ENCODE data around the gene ST3GAL4. TPM values are rescaled to one million over a fixed set of nuclear protein-coding genes. Genes with fewer than 3 reads are reported as not detected.

Gene ST3GAL4
- polyA plus RNA-seq, 5 donors: 29.4 to 38.5 (median 36.1) TPM

DNA sequence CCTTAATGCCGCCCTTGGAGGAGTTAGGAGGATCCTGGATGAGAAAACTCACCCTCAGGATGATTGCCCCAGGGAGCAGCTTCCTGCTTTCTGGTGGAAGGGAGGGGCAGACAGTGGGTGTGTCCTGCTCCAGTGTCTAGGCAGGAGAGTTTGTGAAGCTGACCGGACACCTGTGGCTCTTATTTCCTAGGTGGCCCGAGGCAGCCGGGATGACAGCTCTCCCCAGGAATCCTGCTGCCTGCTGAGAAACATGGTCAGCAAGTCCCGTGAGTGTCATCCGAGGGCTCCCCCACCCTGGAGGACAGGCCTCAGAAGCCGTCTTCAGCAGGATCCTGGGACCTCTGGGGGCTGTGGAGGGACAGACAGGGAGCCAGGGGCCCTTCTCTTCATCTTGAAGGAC, 50.4 kb downstream of the ST3GAL4 start:
- no peak for DNase-seq

DNA sequence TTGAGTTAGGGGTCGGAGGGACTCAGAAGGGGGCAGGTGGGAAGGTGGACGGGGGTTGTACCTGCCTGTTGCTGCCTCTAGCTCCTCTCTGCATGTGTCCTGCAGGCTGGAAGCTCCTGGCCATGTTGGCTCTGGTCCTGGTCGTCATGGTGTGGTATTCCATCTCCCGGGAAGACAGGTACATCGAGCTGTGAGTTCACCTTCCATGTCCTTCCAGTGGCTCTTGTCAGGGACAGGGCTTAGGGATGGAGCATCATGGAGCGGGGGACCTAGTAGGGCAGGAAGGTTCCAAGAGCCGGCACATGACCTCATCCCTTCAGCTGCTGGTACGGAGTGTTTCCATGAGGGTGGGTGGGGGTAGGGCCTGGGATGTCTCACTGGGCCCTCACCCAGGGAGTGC, 50.9 kb downstream of the ST3GAL4 start:
- DNase-seq: no peak

DNA sequence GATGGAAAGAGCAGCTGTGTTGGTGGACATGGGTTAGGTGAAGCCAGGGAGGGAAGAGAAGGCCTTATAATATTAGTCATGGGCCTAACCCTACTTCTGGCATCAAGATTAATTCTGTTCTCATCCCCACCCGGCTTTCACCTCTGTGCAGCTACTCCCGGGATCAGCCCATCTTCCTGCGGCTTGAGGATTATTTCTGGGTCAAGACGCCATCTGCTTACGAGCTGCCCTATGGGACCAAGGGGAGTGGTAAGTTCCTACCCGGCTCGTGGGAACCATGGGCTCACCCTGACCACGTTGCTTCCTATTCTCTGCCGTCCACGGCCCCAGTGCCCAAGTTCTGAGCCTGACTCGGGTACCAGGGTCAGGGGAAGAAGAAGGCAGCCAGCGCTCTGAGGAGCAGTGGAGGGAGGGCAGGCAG, 51.6 kb downstream of the ST3GAL4 start:
- DNase-seq: no peak

DNA sequence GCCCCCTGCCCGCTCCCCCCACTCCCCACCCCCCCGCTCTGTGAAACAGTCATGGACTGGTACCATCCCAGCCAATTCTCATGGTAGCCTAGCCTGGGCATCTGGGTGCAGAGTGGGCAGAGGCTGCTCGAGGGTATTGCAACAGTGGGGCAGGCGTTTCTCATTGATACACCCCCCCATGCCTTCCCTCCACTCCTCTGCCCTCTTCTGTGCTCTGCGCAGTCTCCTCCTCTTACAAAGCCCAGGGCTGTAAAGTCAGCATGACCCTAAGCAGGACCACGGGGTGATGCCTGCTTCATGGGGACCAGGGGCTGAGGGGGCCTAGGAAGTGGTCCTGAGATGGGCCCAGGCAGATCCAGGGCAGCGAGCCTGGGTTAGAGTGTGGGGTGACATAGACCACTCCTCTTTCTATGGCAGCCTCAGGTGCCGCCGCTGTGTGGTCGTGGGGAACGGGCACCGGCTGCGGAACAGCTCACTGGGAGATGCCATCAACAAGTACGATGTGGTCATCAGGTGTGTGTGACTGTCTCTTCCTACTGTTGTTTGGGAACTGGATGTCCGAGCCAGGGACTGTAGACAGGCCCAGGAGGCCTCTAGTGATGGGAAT, 52.3 kb downstream of the ST3GAL4 start:
- DNase-seq: no peak

DNA sequence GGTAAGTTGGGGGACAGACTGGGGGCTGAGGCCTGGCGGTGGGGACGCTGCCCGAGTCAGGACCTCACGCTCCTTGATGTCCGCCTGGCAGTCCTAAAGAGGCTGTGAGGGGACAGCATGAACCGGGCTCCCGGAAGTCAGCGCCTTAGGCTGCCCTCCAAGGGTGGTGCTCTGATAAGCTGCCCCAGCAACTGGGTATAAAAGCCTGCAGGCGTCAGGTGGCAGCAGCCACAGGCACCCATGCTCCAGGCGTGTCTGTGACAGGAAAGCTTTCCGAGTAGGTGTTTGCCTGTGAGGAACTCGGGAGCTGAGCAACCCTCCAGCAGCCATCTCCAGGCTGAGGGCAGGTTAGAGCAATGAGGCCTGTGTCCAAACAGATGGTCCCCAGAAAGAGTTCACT, 53.0 kb downstream of the ST3GAL4 start:
- no peak for DNase-seq

DNA sequence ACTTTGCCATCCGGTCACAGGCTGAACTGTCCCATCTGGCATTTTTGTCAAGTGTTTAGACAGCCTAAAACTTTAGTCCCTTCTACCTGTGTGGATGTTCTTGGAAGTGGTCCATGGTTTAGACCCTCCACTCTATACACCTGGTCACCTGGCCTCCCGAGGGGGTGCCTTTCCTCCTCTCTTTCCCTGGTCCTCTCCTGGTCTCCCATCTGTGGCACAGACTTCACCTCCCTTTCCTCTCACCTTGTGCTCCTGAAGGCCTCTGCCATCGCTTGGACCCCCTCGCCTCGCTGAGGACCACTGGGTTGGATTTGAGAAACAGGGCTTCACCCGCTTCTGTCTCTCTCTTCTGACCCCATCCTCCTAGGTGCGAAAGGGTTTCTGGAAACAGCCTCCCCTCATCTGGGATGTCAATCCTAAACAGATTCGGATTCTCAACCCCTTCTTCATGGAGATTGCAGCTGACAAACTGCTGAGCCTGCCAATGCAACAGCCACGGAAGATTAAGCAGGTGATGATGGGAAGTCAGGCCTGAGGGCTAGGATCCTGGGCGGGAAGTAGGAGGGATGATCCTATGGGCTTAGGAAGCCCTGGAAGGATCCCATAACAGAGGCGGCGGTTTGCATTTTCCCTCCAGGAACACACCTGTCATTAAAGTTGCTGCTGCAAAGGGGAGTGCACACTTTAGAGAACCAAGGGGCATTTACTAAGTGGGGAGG, 53.6 kb downstream of the ST3GAL4 start:
- no peak for DNase-seq

DNA sequence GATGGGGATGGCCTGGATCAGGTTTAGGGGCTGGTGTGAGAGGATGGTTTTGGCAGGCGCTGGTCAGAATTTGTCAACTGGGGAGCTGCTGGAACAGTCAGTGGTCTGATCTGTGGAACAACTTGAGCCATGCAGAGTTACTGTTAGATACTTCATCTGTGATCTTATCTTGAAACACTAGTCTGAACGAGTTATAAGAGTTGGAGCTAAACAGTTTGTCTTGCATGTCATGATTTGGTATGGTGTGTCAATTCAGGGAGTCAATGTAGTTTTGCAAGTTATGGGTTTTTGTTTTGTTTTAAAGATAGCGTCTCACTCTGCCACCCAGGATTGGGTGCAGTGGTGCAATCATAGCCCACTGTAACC, 54.1 kb downstream of the ST3GAL4 start:
- DNase-seq: no peak

DNA sequence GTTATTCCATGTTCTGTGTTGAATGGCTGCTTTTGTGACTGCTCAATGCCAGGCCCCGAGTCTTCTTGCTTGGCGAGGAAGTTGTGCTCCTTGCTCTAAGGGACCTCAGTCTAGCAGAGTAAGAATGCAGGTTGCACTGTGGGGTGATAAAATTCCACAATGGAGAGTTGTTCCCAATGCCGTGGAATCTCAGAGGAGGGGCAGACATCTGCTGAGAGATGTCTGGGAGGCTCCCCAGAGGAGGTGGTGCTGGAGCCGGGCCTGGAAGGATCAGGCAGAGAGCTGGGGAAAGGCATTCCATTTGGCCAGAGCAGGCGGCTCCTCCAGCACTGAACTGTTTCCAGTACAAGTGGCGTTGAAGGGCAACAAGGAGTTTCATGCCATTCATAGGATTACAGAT, 55.2 kb downstream of the ST3GAL4 start:
- no peak for DNase-seq

DNA sequence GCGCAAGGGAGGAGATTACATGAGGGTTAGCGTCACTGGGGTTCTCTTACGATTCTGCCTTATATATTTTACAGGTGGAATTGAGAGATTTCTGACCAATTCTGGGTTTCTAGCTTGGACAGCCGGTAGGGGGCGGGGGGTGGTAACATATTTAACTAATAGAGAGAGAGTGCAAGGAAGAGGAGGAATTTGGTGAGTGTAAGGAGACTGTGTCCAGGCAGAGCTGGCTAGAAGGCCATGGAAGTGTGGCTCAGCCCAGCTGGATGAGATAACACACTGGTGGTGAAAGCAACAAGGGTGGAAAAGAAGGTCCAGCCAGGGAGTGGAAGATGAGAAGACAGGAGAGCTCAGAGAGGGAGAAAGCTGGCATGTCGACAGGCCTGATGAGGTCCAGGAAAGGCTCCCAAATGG, 56.5 kb downstream of the ST3GAL4 start:
- DNase-seq: no peak

DNA sequence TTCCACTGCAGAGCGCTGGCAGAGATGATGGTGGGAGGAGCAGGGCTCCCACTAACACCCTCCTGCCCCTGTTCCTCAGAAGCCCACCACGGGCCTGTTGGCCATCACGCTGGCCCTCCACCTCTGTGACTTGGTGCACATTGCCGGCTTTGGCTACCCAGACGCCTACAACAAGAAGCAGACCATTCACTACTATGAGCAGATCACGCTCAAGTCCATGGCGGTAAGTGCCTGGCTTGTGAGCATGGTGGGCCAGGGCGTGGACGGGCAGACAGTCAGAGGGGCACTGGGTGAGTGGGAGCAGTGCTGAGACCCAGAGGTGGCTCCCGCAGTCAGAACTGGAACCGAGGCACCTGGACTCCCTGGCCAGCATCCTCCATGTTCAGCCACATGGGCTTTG, 57.9 kb downstream of the ST3GAL4 start:
- no peak for DNase-seq

DNA sequence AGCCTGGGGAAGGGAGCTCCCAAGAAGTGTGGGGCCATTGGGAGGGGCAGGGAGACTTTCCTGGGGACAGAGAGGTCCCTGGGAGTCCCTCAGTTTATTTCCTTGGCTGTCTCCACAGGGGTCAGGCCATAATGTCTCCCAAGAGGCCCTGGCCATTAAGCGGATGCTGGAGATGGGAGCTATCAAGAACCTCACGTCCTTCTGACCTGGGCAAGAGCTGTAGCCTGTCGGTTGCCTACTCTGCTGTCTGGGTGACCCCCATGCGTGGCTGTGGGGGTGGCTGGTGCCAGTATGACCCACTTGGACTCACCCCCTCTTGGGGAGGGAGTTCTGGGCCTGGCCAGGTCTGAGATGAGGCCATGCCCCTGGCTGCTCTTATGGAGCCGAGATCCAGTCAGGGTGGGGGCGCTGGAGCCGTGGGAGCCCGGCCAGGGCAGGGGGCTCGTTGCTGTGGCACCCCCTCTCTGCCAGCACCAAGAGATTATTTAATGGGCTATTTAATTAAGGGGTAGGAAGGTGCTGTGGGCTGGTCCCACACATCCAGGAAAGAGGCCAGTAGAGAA, 58.4 kb downstream of the ST3GAL4 start:
- no peak for DNase-seq

DNA sequence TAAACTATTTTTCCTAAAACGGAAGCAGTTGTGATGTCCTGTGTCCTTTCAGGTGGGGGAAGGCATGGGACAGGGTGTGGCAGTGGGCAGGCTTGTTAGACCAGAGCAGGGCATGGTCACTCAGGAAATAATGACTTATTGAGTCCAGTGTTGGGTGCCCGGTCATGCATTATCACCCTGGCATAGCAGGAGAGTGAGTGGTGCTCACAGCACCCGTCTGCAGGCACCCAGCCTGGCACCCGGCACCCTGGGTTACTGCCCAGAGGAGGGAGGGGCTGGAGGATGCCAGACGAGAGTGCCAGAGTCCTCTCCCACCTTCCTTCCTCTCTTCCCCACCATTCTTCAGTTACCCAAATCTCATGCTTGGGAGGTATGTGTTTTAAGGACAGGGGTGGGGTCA, 59.1 kb downstream of the ST3GAL4 start:
- no peak for DNase-seq

DNA sequence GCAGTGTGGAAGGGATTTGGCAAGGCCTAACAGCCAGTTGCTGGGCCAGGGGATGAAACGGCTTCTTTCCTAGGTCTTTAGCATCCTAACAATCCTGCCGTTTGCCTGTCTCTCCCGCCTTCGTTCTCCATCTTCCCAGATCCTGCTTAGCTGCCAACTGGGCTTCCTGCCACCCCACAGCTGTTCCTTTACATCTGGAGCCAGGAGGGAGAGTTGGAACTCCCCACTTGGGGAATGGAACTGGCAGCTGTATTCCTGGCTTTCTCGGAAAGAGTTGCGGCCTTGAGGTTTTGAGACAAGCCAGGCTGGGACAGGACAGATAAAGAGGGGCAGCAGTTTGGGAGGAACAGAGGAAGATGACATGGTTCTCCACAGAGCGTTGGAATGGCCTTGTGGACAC, 59.6 kb downstream of the ST3GAL4 start:
- DNase-seq: peak; percentile 94 to 97

DNA sequence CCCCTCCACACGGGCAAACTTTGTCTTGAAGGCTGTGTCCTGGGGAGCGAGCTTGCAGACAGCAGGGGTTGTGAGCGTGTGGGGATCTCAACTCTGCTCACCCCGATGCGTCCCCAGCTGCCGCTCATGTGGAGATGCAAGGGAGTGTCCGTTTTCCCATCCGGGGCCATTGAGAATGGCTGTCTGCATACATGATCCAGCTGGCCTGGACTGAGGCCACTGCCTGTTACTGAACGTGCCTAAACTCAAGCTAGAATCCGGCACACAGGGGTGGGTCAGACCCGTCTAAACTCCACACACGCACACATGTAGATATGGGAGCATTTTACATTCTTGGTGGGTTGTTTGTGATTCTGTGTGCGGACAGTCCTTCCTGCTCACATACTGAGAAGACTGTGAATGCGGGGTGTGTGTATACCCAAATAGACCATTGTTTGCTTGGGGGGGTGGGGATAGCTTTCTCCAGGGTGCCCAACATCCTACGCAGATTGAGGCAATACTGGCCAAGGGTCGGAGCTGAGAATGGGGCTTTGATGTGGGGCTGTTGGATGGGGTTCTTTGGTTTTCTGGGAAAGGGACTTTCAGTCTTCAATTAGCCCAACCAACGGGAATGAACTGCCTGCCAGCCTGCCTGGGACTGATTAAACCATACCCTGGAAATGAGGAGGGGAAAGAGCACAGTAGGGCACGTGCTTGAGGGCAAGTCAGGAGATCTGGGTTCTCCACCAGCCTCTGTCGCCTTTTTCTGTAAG, 60.4 kb downstream of the ST3GAL4 start:
- DNase-seq: peak; percentile 95 to 97

DNA sequence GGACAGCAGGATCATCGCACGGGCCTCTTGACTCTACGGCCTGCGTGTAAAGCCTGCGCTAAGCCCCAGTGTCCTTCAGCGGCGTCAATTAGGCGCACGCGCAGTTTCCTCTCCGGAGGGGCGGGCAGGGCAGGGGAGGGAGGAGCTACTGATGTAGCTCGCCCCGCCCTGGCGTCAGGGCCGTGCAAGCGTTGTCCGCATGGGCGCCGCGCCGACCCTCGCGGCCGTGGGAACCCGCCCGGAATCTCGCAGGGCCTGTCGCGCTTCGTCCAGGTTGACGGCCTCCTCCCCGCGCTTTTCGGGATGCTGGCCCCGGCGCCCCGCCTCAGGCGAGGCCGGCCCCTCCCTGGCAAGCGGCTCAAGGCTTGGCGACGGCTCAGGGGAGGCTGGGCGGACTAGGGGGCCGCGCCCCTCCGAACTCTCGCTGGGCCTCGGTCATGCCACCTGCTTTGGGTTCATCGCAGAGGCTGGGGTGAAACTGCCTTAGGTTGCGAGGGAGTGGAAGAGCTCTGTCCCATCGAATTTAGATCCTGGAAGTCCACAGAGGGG, 61.1 kb downstream of the ST3GAL4 start:
- DNase-seq: peak; percentile 88 to 89

DNA sequence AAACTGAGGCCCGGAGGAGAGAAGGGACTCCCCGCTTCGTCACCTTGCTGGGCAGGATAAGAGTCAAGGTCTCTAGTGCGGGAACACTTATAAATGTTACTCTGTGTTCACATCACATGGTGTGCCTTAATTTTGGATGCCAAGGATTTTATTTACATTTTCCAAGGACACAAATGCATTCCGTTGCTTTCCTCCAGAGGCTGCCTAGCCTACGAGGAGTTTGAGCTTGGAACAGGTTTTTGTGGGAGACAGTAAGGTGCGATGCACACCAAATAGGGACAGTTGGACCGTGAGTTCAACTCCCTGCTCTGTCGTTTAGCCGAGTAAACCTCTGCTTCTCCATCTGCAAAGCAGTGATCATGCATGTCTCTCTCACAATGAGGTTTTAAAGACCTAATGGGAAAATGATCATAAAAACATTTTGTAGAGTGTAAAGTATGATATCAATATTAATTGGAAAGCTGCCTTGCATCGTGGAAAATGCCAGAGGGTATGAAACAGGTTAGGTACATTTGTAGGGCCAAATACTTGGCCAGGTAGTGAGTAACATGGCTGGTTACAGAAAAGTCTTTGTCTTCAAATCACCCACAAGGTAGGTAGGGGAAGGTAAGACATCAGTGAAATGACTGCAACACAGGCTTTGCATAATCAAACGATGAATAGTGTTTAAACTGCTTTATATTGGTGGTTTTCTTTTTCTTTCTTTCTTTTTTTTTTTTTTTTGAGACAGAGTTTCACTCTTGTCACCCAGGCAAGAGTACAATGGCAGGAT, 61.8 kb downstream of the ST3GAL4 start:
- no peak for DNase-seq

DNA sequence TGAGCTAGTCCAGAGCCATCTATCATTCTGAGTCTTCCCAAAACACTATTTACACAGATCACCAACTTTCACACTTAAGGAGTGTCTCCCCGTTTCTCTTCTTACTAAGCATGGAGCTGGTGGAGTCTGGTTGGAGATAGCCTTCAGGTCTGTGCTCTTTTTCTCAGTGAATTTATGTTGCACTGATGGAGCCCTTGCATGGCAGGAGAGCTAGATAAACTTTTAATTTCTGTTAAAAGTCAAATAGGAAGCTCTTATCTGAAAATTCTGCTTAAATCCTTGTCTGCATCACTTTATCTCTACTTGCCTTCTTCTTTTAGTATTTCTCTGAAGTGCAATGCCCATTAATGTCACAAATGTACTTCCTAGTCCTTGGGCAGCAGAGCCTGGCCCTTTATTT, 63.4 kb downstream of the ST3GAL4 start:
- DNase-seq: no peak

DNA sequence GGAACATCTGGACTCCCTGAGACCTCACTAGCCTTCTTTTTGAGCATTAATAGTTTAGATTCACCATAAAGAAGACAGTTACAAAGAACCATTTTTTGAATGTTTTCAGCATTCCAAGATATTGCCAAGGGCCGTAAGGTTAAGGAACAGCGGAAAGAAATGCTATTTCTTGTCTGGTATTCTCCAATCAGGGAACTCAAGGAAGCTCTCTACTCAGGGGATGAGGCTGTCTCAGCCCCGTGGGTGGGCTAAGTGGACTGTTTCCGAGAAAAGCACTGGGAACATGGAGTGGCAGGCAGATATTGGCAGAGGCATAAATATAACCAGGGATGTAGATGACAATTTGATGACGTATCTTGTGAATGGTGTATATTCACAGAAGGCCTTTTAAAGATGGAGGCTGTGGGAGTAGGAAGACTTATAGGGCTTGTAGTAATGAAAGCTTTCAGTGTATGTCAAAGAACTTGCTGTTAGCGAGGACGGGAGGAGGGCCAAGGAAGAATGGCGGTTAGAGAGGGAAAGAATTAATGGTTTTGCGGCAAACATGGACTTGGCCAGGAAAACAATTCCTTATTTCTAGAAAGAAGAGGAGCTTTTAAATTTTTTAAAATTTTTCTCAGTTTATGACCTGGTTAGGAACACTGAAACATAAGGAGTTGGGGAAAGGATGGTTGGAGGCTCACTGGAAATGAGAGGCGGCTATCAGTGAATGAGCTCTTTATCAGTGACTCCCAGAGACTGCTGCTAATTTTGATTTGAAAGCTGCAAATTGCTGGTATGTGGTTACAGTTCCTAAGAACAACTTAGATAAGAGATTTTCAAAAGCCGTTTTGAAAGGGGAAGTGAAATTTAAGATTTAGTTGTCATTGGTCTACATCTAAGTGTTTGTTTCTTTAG, 64.6 kb downstream of the ST3GAL4 start:
- peak; percentile 66 to 72 for DNase-seq

DNA sequence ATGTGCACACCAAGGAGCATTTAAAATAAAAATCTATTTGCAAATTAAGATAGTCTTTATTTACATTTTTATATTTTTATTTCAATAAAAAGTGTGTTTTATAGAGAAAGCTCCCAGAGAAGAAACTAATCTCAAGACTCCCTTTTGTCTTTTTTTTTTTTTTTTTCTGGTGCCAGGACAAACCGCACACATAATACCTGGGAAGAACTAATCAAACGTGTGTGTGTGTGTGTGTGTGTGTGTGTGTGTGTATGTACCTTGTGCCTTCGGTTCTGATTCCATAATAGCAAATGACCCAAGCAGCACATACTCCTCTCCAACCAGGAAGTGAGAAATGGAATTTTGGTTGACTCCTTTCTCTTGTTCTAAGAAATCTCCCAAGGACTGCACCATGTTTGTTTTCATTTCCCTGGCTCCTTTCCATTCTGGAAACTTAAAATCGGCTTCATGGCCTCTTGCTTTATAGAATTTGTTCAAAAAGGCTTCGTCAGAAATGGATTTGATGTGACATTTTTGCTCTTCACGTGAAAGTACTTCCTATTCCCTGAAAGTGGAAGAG, 65.3 kb downstream of the ST3GAL4 start:
- DNase-seq: peak in 1 of 2 donors; percentile 29

DNA sequence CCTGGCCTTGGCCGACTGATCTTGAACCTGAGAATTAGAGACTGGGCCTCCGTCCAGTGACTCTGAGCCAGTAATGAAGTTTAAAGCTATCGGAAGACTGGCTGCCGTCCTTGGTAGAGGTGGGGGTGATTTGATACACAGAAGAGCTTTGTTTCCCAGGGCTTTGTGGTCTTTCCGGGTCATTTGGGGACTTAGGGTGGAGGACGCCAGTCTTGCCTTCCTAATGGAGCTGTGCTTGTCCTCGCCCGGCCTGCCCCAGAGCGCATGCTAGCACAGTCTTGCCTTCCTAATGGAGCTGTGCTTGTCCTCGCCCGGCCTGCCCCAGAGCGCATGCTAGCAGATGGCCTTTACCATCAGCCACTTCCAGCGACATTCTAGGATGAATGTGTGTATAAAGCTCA, 65.8 kb downstream of the ST3GAL4 start:
- peak in 1 of 2 donors; percentile 29 for DNase-seq

Measured in right lung (tissue), 5 donors.